Tibial nerve (tissue), 4 donors: ENCODE results near the gene CCDC85C. TPM values are rescaled to one million over a fixed set of nuclear protein-coding genes. Genes with fewer than 3 reads are reported as not detected.
A peak's percentile ranks its signal among the peaks of the same experiment; 100 is the strongest.

Experiments used
- DNase-seq, 2 donors: peaks; one replicate each; pipeline ENCODE4 v3.0.0-alpha.2; 2019; ENCODE audit warnings: low spot score in 2 of 2
- H3K27ac ChIP-seq, 4 donors: fragments of 200-600 bp; sonication (generic) in 3 of 4; one replicate each; pipeline ENCODE4 v1.5.1; 2017 to 2019; ENCODE audit warnings: mild to moderate bottlenecking in 1 of 4
- H3K27me3 ChIP-seq, 2 donors: fragments of 200-600 bp; sonication (generic) in 1 of 2; one replicate each; pipeline versions ENCODE4 v1.5.1 to v1.6.0; 2017 to 2019
- H3K36me3 ChIP-seq, 3 donors: fragments of 200-600 bp; sonication (generic); one replicate each; pipeline ENCODE4 v1.5.1; 2018 to 2019
- H3K4me1 ChIP-seq, 4 donors: fragments of 200-600 bp; sonication (generic) in 3 of 4; one replicate each; pipeline ENCODE4 v1.5.1; 2017 to 2019
- H3K4me3 ChIP-seq, 4 donors: fragments of 200-600 bp; sonication (generic) in 3 of 4; one replicate each; pipeline ENCODE4 v1.5.1; 2017 to 2019; ENCODE audit warnings: mild to moderate bottlenecking in 1 of 4, moderate library complexity in 1 of 4
- H3K9me3 ChIP-seq, 4 donors: fragments of 200-600 bp; sonication (generic) in 3 of 4; one replicate each; pipeline ENCODE4 v1.5.1; 2017 to 2019
- EP300 ChIP-seq, 2 donors: sonication (generic); formaldehyde crosslinking; IDR thresholded peaks; one replicate each; pipeline ENCODE4 v1.6.1; 2017; ENCODE audit warnings: antibody characterized with exemption in 2 of 2, mild to moderate bottlenecking in 1 of 2
- POLR2A ChIP-seq, 2 donors: fragments of 450-650 bp; IDR thresholded peaks; one replicate each; pipeline ENCODE4 v1.6.1; 2017; ENCODE audit warnings: antibody characterized with exemption in 2 of 2, mild to moderate bottlenecking in 2 of 2, moderate library complexity in 2 of 2
- WGBS, 2 donors: methylation state at CpG; one replicate each; pipeline ENCODE4 v1.1.5; 2018; 5-methylcytosine and 5-hydroxymethylcytosine counted together
- total RNA-seq, 4 donors: library from RNA; depleted of rRNA; stranded (reverse); fragments of >200 nt; gene quantifications; one replicate each; pipeline ENCODE4 v1.1.0, GENCODE V29; 2016
- TF ChIP-seq, protein P1 (sequence below), 5 experiments: fragments of 200-600 bp in 3 of 5; fragments of 450-650 bp in 2 of 5; sonication (generic) in 3 of 5; IDR thresholded peaks; one replicate each; pipeline ENCODE4 v1.5.1; 2016 to 2019; ENCODE audit warnings: antibody characterized with exemption in 5 of 5, mild to moderate bottlenecking in 3 of 5, moderate library complexity in 2 of 5

CCDC85C gene
- 1 to 10 TPM in 2 of 4 donors, under 1 TPM in 2; 0.60 to 4.6 (median 1.8) TPM for total RNA-seq

DNA sequence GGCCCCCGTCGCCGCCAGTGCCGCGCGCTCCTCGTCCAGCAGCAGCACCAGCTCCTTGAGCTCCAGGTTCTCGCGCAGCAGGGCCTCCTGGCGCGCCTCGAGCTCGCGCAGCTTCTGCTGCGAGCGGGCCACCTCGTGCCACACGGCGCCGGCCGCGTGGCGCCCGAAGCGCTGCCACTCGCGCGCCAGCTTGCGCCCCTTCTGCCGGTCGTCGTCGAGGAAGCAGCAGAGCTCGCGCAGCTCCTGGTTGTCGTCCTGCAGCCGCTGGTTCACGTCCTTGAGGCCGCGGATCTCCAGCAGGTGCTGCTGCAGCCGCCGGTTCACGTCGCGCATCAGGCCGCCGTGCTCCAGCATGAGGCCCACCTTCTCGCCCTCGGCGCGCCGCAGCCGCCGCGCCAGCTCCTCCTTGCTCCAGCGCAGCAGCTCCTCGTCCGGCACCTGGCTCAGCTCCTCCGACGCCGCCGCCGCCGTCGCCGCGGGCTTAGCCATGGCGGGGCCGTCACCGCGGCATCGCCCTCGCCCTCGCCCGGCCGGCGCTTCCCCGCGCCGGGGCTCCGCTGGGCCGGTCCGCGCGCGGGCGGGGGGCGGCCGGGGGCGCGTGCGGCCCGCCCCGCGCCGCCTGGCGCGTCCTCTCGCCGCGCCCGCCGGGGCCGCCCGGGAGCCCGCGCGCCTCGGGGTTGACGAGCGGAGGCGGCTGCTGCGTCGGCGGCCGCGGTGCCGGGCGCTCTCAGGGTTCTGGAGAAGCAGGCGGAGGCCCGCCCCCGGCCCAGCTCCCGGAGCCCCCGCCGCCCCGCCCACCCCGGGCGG is at the start of gene CCDC85C:
CCDC85C (minus strand) TSS at position 737 of the 807 bp plus-strand sequence; CDS start at position 489, 248 bp downstream.
- no peaks in the 10 kb centered on the region for H3K9me3 ChIP-seq
- H3K4me1 ChIP-seq = peaks cover 0 to 34% (median 9%) of the 10 kb centered on the region in 4 donors
- H3K4me3 ChIP-seq = peak within 1 kb of the TSS; percentile 47 to 90 (median 70)
- WGBS, 2 donors = 4 to 5% methylated on average over 19 to 22 of the region's 128 CpGs
- no peak for DNase-seq
- TF ChIP-seq EP300 (IDR thresholded peaks at IDR 0.05) (no peak), POLR2A (IDR thresholded peaks at IDR 0.05) (no peak)
- TF ChIP-seq, protein P1, sequence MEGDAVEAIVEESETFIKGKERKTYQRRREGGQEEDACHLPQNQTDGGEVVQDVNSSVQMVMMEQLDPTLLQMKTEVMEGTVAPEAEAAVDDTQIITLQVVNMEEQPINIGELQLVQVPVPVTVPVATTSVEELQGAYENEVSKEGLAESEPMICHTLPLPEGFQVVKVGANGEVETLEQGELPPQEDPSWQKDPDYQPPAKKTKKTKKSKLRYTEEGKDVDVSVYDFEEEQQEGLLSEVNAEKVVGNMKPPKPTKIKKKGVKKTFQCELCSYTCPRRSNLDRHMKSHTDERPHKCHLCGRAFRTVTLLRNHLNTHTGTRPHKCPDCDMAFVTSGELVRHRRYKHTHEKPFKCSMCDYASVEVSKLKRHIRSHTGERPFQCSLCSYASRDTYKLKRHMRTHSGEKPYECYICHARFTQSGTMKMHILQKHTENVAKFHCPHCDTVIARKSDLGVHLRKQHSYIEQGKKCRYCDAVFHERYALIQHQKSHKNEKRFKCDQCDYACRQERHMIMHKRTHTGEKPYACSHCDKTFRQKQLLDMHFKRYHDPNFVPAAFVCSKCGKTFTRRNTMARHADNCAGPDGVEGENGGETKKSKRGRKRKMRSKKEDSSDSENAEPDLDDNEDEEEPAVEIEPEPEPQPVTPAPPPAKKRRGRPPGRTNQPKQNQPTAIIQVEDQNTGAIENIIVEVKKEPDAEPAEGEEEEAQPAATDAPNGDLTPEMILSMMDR (IDR thresholded peaks at IDR 0.05) = no peak
- peak within 1 kb of the TSS; percentile 18 to 84 (median 62) for H3K27ac ChIP-seq
- H3K36me3 ChIP-seq = no peaks in the 10 kb centered on the region
- no peaks in the 10 kb centered on the region for H3K27me3 ChIP-seq

DNA sequence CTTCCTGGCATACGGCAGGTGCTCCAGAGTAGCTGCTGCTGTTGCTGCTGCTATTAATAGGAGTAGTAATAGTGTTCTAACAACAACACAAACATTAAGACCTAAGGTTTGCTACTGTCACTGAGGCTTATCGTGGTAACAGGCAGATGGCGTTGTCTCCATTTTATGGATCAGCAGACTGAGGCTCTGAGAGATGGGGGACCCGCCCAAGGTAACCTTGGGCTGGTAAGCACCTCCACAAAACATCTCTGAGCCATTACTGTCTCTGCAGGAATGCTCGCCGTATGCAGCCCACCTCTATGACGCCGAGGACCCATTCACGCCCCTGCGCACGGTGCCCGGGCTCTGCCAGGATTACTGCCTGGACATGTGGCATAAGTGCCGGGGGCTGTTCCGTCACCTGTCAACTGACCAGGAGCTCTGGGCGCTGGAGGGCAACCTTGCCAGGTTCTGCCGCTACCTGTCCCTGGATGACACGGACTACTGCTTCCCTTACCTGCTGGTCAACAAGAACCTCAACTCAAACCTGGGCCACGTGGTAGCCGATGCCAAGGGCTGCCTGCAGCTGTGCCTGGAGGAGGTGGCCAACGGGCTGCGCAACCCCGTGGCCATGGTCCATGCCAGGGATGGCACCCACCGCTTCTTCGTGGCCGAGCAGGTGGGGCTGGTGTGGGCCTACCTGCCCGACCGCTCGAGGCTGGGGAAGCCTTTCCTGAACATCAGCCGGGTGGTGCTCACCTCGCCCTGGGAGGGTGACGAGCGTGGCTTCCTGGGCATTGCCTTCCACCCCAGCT is 48.1 kb upstream of the CCDC85C start:
- H3K9me3 ChIP-seq = no peaks in the 10 kb centered on the region
- TF ChIP-seq, protein P1 (IDR thresholded peaks at IDR 0.05) = no peak
- TF ChIP-seq POLR2A (IDR thresholded peaks at IDR 0.05) = no peak
- no peak for TF ChIP-seq EP300 (IDR thresholded peaks at IDR 0.05)

DNA sequence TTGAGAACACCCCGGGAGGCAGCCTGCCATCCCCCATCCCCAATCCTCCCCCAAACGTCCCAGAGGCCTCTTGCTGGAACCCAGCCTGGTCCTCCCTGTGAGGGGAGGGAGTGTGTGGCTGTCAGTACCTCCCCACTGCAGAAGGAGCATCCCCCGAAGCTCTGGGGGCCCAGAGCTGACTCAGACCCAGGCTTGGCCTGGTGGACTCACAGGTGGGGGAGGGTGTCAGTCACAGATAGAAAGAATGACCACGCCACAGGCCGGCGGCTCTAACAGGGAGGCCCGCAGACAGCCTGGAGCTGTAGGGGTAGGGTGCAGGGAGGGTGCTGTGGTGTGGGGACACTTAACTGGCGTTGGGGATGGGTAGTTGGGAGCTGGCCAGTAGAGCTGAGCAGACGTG is 46.2 kb upstream of the CCDC85C start:
- H3K4me1 ChIP-seq = peaks cover 0 to 12% (median 2%) of the 10 kb centered on the region in 4 donors
- H3K27me3 ChIP-seq = peaks cover 0 to 14% of the 10 kb centered on the region in 2 donors
- no peak for TF ChIP-seq EP300 (IDR thresholded peaks at IDR 0.05)
- no peak for TF ChIP-seq POLR2A (IDR thresholded peaks at IDR 0.05)
- TF ChIP-seq, protein P1 (IDR thresholded peaks at IDR 0.05) = no peak
- H3K36me3 ChIP-seq = no peaks in the 10 kb centered on the region
- no peaks in the 10 kb centered on the region for H3K9me3 ChIP-seq
- WGBS, 2 donors = 81 to 87% methylated on average over 7 to 9 of the region's 9 CpGs
- no peak overlapping the region for H3K27ac ChIP-seq
- no peak for DNase-seq
- H3K4me3 ChIP-seq = no peak overlapping the region

More for the DNA sequence above, 48.1 kb upstream of the CCDC85C start:
- no peak overlapping the region for H3K27ac ChIP-seq
- H3K4me1 ChIP-seq = peaks cover 0 to 4% (median 0%) of the 10 kb centered on the region in 4 donors
- H3K4me3 ChIP-seq = no peak overlapping the region
- H3K36me3 ChIP-seq = no peaks in the 10 kb centered on the region
- no peak for DNase-seq
- 88 to 90% methylated on average over 17 to 27 of the region's 32 CpGs for WGBS, 2 donors
- H3K27me3 ChIP-seq = peaks cover 0 to 10% of the 10 kb centered on the region in 2 donors

DNA sequence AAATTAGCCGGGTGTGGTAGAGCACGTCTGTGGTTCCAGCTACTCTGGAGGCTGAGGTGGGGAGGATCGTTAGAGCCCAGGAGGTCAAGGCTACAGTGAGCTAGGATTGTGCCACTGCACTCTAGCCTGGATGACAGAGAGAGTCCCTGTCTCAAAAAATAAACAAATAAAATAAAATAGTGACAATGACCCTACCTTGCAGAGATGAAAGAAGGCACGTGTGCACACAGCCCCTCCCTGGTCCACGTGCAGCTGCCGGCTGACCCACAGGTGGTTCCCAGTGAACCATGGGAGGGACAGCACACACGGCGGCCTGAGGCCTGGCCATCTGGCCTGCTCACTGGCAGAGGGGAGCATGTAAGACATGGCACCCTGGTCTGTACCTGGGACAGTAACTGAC is 45.6 kb upstream of the CCDC85C start:
- TF ChIP-seq EP300 (IDR thresholded peaks at IDR 0.05) (no peak), POLR2A (IDR thresholded peaks at IDR 0.05) (no peak)
- TF ChIP-seq, protein P1 (IDR thresholded peaks at IDR 0.05) = no peak
- Histone ChIP-seq H3K27ac (no peak overlapping the region), H3K4me3 (no peak overlapping the region), H3K9me3 (no peaks in the 10 kb centered on the region), H3K36me3 (no peaks in the 10 kb centered on the region), H3K27me3 (peaks cover 0 to 17% of the 10 kb centered on the region in 2 donors), H3K4me1 (peaks cover 0 to 17% (median 4%) of the 10 kb centered on the region in 4 donors)
- 81 to 85% methylated on average over 7 to 8 of the region's 8 CpGs for WGBS, 2 donors
- DNase-seq = no peak
